Endothelial cell of umbilical vein (primary cell): ENCODE data around the gene ITGA6. TPM values are rescaled to one million over a fixed set of nuclear protein-coding genes. Genes with fewer than 3 reads are reported as not detected.

ENCODE experiments used
- BruUV-seq: library from RNA; stranded (reverse); fragments of 400-500 nt; replicated peaks from 2 replicates; lab custom pipeline; 2021; lab: Mats Ljungman, UMichigan
- CTCF ChIA-PET: fragments of 300-600, 350-600 bp; sonication (Branson Sonifier 250); formaldehyde crosslinking; loops from one replicate; lab custom pipeline; 2021; ENCODE audit warnings: antibody characterized with exemption, inconsistent platforms; lab: Charles Lee
- POLR2A ChIA-PET: fragments of 300-600, 350-600 bp; sonication (Branson Sonifier 250); formaldehyde crosslinking; loops from one replicate; lab custom pipeline; 2021; ENCODE audit warnings: antibody characterized with exemption, inconsistent platforms; lab: Charles Lee
- DNase-seq: peaks from one replicate; pipeline ENCODE4 v3.0.0-alpha.2; 2011; ENCODE audit warnings: low read depth, low spot score
- FAIRE-seq: peaks from 2 replicates; lab custom pipeline; 2011; peaks lifted over from hg19 to GRCh38; lab: Jason Lieb, UNC
- H2AFZ ChIP-seq: 2 replicates; pipeline ENCODE4 v1.6.0; 2012; ENCODE audit warnings: low read depth, low read length, control low read depth, inconsistent platforms
- H3K27ac ChIP-seq: 2 replicates; pipeline ENCODE4 v1.5.1; 2011; ENCODE audit warnings: low read depth, mild to moderate bottlenecking, control low read depth, low read length, moderate library complexity; ENCODE audit not compliant: insufficient read depth
- H3K27me3 ChIP-seq, 2 experiments: 2 replicates each; pipeline versions ENCODE4 v1.6.0 to v1.6.1; 2011; ENCODE audit warnings: low read length in 2 of 2, mixed read lengths in 1 of 2; ENCODE audit not compliant: control insufficient read depth in 2 of 2, insufficient read depth in 2 of 2
- H3K36me3 ChIP-seq, 2 experiments: 2 replicates in 1 of 2; 3 replicates in 1 of 2; pipeline ENCODE4 v1.5.1; 2011; ENCODE audit warnings: low read length in 2 of 2, mild to moderate bottlenecking in 1 of 2, moderate library complexity in 1 of 2; ENCODE audit not compliant: control insufficient read depth in 2 of 2, insufficient read depth in 2 of 2; ENCODE audit errors: extremely low read depth in 1 of 2
- H3K4me1 ChIP-seq: 3 replicates; pipeline ENCODE4 v1.5.1; 2011; ENCODE audit warnings: mild to moderate bottlenecking, low read length; ENCODE audit not compliant: control insufficient read depth, insufficient read depth; ENCODE audit errors: extremely low read depth
- H3K4me2 ChIP-seq: 2 replicates; pipeline ENCODE4 v1.6.1; 2011; ENCODE audit warnings: low read length, control low read depth, mixed read lengths; ENCODE audit not compliant: insufficient read depth
- H3K4me3 ChIP-seq, 3 experiments: fragments of 200-600 bp in 1 of 3; sonication (generic), shearing (Covaris generic) in 1 of 3; replicated peaks in 1 of 3; 2 replicates each; pipeline ENCODE4 v1.5.1; 2011 to 2016; ENCODE audit warnings: control low read depth in 3 of 3, low read length in 3 of 3, mild to moderate bottlenecking in 2 of 3, inconsistent platforms in 1 of 3, low read depth in 1 of 3, moderate library complexity in 1 of 3; ENCODE audit not compliant: insufficient read depth in 1 of 3
- H3K79me2 ChIP-seq: 2 replicates; pipeline ENCODE4 v1.6.0; 2012; ENCODE audit warnings: low read length, inconsistent platforms; ENCODE audit not compliant: control insufficient read depth, insufficient read depth
- H3K9ac ChIP-seq: replicated peaks from 2 replicates; pipeline ENCODE3; 2011; ENCODE audit warnings: low read length, control low read depth; ENCODE audit not compliant: insufficient read depth; ENCODE audit errors: extremely low read depth
- H3K9me1 ChIP-seq: replicated peaks from 3 replicates; pipeline ENCODE4 v1.6.0; 2011; ENCODE audit warnings: mild to moderate bottlenecking, low read length; ENCODE audit not compliant: control insufficient read depth, insufficient read depth; ENCODE audit errors: extremely low read depth
- H3K9me3 ChIP-seq: replicated peaks from 2 replicates; pipeline ENCODE4 v1.5.1; 2012; ENCODE audit warnings: low read length, inconsistent platforms; ENCODE audit not compliant: control insufficient read depth, insufficient read depth
- H4K20me1 ChIP-seq: replicated peaks from 2 replicates; pipeline ENCODE3; 2011; ENCODE audit warnings: mild to moderate bottlenecking, low read length; ENCODE audit not compliant: control insufficient read depth, insufficient read depth; ENCODE audit errors: extremely low read depth
- CTCF ChIP-seq, 2 donors: IDR thresholded peaks; 1 replicate in 1 of 2; 2 replicates in 1 of 2; pipeline ENCODE4 v1.5.1; 2011; ENCODE audit warnings: low read length in 2 of 2, mild to moderate bottlenecking in 2 of 2, moderate library complexity in 2 of 2, control low read depth in 1 of 2, inconsistent platforms in 1 of 2, low read depth in 1 of 2; ENCODE audit not compliant: insufficient read depth in 1 of 2; ENCODE audit errors: extremely low read depth in 1 of 2
- EZH2 ChIP-seq: IDR thresholded peaks from 2 replicates; pipeline ENCODE4 v1.6.1; 2012; ENCODE audit warnings: borderline replicate concordance, low read depth, mild to moderate bottlenecking, moderate library complexity, low read length, inconsistent platforms; ENCODE audit not compliant: severe bottlenecking
- FOS ChIP-seq: IDR thresholded peaks from 2 replicates; pipeline ENCODE4 v1.6.1; 2011; ENCODE audit warnings: mild to moderate bottlenecking, low read length, moderate library complexity, borderline replicate concordance; ENCODE audit not compliant: insufficient read depth
- GATA2 ChIP-seq: IDR thresholded peaks from 2 replicates; pipeline ENCODE4 v1.7.0; 2011; ENCODE audit warnings: low read depth, mild to moderate bottlenecking, moderate library complexity, mixed read lengths, low read length; ENCODE audit not compliant: insufficient read length, insufficient read depth
- JUN ChIP-seq: IDR thresholded peaks from 2 replicates; pipeline ENCODE4 v1.6.1; 2011; ENCODE audit warnings: borderline replicate concordance, low read depth; ENCODE audit not compliant: insufficient read length, insufficient read depth
- MYC ChIP-seq: IDR thresholded peaks from one replicate; pipeline ENCODE4 v1.6.1; 2011; ENCODE audit warnings: mild to moderate bottlenecking, low read depth, low read length
- POLR2A ChIP-seq: IDR thresholded peaks from 2 replicates; pipeline ENCODE4 v1.6.1; 2012; ENCODE audit warnings: low read depth, mild to moderate bottlenecking, control low read depth, low read length
- POLR2AphosphoS5 ChIP-seq: IDR thresholded peaks from 2 replicates; pipeline ENCODE4 v1.6.1; 2012; ENCODE audit warnings: low read depth, mild to moderate bottlenecking, control low read depth, low read length, moderate library complexity; ENCODE audit not compliant: insufficient read depth
- dilution Hi-C: fragments of 300-500 bp; cut with MboI; formaldehyde crosslinking; loops from one replicate; pipeline ENCODE4 v1.15.0; 2019; ENCODE audit warnings: low sequenced_read_pairs; ENCODE audit not compliant: extremely low pct_ligation_motif_present
- intact Hi-C: fragments of 100-400 bp; cut with micrococcal nuclease; formaldehyde crosslinking; loops from one replicate; pipeline ENCODE4 v1.10.0; 2022
- polyA plus RNA-seq, 4 experiments: library from polyadenylated mRNA; depleted of rRNA in 3 of 4; stranded (reverse) in 3 of 4; unstranded in 1 of 4; fragments of >200 nt; gene quantifications; 2 replicates each; pipeline versions ENCODE4 v1.2.1 to v1.2.3, GENCODE V29; 2011 to 2012; ENCODE audit warnings: missing spikeins in 1 of 4
- total RNA-seq: library from RNA; stranded (reverse); gene quantifications from 2 replicates; pipeline ENCODE4 v1.2.3, GENCODE V29; 2021
- TF ChIP-seq, protein P1 (sequence below): IDR thresholded peaks from 2 replicates; pipeline ENCODE4 v1.6.1; 2011; ENCODE audit not compliant: insufficient read depth, insufficient read length

The ITGA6 gene
- total and polyA plus RNA-seq, 2 donors (not counting 3 experiments of a cell fraction or from before 2014, with no cell fraction given), result 24.9 to 208 TPM

GRCh38 chr2:172462849-172463381 lies 35.5 kb downstream of the ITGA6 start:
- BruUV-seq, result no TSS peak
- Histone ChIP-seq H3K9me3 (no peaks in the 10 kb centered on the region), H3K36me3 (no peaks in the 10 kb centered on the region), H3K4me1 (peaks cover 27% of the 10 kb centered on the region), H3K79me2 (peaks cover 49% of the 10 kb centered on the region), H3K4me3 (no peak overlapping the region), H4K20me1 (no peaks in the 10 kb centered on the region), H3K27me3 (no peaks in the 10 kb centered on the region), H3K4me2 (no peak overlapping the region), H3K27ac (no peak overlapping the region), H2AFZ (no peak overlapping the region), H3K9me1 (no peaks in the 10 kb centered on the region), H3K9ac (no peak overlapping the region)
- ChIA-PET POLR2A (no interaction called here), CTCF (interaction anchor here (1.0 to 10.2 kb wide), 12 partner anchors 10 to 288 kb away, joined by 3 to 263 read pairs (median 28); partner anchors contain the start of gene ITGA6)
- FAIRE-seq (no peak), DNase-seq (no peak)
- intact Hi-C loops, result loop anchor here (1.0 to 10.0 kb wide), 5 partner anchors 156 to 758 kb away; no protein-coding TSS in a partner anchor
- TF ChIP-seq MYC, result no peak
- no peak for TF ChIP-seq FOS
- no peak for TF ChIP-seq GATA2
- no peak for TF ChIP-seq CTCF (IDR thresholded peaks at IDR 0.05; ENCODE audit: extremely low read depth in 1 of 2, insufficient read depth in 1 of 2, low read depth in 1 of 2, low read length in 2 of 2)
- TF ChIP-seq EZH2, result no peak
- TF ChIP-seq JUN, result no peak
- TF ChIP-seq POLR2AphosphoS5, result no peak
- TF ChIP-seq, protein P1, sequence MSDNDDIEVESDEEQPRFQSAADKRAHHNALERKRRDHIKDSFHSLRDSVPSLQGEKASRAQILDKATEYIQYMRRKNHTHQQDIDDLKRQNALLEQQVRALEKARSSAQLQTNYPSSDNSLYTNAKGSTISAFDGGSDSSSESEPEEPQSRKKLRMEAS, result no peak
- TF ChIP-seq POLR2A, result no peak
- dilution Hi-C loops, result no loop called here
